Kidney glomerular epithelial cell (primary cell): ENCODE measurements around the gene GLIPR1L2.
"Not testable (repeated sequence)": the region's sequence is repeated elsewhere in the genome, so short reads cannot be mapped to it uniquely, and the experiment has no call there.

Experiments used
- DNase-seq: peaks from one replicate; lab custom pipeline; 2025; lab: John Stamatoyannopoulos, UW

GLIPR1L2 gene

DNA sequence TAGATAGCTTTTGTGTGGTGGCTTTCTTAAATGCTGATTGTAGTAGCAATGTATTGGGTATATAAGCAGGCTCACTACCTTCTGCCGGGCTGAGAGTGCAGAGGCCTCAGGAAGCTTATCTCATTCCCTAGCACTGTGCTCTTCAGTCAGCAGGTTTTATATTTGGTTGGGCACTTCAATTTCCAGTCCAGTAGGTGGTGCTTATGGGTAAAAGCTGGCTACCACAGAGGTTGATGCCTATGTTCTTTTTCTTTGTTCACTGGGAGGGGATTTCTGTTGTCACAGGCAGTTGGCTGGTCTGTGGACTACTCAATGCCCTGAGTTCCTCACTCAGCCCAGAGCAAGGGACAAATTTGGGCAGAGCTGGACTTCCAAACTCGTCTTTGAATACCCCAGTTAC lies 46.7 kb downstream of the GLIPR1L2 start:
- peak; percentile 10 for DNase-seq

DNA sequence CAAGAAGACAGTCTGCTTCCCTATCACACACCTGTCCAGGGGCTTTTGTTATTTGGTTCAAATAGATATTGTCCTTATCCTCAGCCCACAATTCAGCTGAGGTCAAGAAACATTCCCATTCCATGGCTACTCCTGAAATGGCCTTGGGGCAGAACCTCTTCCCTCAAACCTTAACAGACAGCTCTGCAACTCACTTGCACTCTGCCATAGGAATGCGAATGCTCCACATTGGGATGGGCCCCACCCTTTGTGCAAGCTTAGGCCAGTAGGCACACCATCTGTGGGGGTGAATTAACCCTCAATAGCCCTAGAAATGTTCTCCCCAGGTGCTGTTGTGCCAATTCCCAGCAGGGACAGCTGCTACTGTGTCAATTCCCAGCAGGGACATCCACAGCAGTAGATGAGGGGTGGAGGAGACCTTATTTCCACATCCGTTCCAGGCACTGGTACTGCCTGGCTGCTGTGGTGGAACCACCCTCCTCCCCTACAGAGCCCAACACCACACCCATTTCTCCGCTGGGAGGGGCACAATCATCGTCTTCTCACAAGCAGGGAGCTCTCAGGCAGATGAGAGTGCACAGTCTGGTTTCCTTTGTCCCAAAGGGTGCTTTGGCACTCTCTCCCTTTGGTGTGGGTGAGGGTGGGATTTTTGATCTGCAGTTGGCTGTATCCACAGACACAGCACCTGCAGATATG lies 47.3 kb downstream of the GLIPR1L2 start:
- DNase-seq: no peak

DNA sequence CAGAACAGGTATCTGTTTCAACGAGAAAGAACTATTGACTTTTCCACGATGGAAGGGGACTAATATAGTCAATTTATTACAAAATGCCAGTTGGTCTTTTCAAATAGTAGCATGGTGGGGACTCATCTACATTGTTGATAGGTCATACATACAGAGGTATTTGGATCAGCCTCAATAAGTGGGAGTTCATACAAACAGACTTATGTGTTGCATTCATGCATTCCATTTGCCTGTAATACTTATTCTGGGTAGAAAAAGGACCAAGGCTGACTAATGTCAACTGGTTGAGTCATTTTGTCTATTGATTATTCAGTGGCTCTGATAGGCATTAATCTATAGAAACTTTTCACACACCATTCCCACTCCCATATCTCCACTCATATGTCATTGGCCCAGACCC lies 48.2 kb downstream of the GLIPR1L2 start:
- no peak for DNase-seq

DNA sequence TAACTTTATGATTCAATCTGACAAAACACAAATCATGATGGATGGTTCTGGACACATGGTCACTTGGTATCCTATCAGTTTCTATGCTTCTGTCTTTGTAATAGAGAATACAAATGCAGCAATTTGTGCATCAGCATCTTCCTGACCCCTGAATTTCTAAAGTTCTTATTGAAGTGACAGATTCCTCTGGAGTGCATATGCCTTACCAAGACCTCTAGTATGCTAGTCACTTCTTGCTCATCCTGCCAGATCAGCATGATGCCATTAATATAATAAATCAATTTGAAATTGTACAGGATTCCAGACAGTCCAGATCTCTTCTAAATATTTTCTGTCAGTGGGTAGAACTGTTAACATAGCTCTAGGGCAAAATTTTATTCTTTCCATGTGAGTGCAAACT lies 49.0 kb downstream of the GLIPR1L2 start:
- DNase-seq: no peak

DNA sequence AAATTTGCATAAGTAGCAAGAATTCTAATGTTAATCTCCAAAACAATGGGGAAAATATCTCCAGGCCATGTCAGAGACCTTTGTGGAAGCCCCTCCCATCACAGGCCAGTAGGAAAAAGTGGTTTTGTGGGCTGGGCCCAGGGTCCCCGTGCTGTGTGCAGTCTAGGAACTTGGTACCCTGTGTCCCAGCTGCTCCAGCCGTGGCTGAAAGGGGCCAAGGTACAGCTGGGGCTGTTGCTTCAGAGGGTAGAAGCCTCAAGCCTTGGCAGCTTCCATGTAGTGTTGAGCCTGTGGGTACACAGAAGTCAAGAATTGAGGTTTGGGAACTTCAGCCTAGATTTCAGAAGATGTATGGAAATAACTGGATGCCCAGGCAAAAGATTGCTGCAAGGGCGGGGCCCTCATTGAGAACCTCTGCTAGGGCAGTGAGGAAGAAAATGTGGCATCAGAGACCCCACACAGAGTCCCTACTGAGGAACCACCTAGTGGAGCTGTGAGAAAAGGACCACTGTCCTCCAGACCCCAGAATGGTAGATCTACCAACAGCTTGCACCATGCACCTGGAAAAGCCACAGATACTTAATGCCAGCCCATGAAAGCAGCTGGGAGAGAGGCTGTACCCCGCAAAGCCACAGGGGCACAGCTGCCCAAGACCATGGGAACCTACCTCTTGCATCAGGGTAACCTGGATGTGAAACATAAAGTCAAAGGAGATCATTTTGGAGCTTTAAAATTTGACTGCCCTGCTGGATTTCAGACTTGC lies 51.0 kb downstream of the GLIPR1L2 start:
- DNase-seq: not testable (repeated sequence)

DNA sequence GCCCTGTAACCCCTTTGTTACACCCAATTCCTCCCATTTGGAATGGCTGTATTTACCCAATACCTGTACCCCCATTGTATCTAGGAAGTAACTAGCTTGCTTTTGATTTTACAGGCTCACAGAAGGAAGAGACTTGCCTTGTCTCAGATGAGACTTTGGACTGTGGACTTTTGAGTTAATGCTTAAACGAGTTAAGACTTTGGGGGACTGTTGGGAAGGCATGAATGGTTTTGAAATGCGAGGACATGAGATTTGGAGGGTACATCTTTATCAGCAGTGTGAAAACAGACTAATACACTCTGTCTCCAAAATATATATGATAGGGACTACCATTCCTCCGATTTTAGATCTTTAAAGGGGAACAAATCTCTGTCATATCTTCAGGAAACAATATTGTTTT lies 51.6 kb downstream of the GLIPR1L2 start:
- not testable (repeated sequence) for DNase-seq

DNA sequence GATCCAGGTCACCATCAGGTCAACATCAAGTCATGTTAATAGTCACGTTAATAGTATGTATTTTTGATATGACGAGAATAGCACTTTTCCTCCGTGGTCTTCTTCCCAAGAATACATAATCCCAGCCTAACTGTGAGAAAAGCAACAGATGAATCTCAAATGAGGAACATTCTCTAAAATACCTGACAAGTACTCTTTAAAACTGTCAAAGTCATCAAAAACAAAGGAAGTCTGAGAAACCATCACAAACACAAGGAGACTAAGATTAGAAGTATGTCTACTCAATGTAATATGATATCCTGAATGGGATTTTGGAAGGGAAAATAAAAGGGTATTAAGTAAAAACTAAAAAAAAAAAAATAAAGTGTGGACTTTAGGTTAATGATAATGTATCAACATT lies 52.8 kb downstream of the GLIPR1L2 start:
- no peak for DNase-seq

DNA sequence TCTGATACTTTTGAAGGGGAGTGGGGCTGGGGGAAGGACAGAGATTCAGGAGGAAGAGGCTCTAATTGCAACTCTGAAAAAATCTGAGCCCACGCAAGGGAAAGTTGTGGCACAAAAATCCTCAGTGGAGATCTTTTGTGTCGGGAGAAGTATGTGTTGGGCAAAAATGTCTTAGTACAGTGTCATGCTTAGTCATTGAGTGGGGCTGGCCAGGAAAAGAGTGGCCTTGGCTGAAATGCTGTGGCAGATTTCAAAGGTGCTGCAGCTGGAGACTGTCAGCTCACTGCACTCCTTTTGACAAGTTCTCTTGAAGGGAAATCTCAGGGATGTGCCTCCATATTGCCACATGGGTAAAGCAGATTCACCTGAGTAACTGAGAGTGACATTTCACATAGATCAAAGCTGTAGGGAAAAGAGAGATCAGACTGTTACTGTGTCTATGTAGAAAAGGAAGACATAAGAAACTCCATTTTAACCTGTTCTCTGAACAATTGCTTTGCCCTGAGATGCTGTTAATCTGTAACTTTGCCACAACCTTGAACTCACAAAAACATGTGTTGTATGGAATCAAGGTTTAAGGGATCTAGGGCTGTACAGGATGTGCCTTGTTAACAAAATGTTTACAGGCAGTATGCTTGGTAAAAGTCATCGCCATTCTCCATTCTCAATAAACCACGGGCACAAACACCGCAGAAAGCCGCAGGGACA lies 53.7 kb downstream of the GLIPR1L2 start:
- peak; percentile 13 for DNase-seq

DNA sequence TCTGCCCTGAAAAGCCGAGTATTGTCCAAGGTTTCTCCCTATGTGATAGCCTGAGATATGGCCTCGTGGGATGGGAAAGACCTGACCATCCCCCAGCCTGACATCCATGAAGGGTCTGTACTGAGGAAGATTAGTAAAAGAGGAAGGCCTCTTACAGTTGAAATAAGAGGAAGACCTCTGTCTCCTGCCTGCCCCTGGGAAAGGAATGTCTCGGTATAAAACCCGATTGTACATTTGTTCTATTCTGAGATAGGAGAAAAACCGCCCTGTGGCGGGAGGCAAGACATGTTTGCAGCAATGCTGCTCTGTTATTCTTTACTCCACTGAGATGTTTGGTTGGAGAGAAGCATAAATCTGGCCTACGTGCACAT lies 54.2 kb downstream of the GLIPR1L2 start:
- not testable (repeated sequence) for DNase-seq

DNA sequence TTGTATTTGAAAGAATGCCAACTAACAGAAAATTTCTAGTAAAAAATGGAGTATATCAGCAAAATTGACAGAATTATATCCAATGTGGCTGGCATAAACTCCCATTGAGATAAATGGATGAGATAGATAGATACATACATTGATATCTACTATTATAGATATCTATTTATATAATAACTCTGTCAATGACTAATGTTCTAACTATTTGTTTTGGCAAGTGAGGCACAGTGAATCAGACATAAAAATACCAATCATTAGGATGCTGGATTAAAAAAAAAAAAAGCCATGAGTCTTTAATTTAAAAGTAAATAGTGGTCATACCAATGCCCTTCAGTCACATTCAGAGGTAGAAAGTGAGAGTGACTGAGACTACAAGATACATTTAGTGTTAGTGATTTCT lies 56.0 kb downstream of the GLIPR1L2 start:
- DNase-seq: peak; percentile 14

DNA sequence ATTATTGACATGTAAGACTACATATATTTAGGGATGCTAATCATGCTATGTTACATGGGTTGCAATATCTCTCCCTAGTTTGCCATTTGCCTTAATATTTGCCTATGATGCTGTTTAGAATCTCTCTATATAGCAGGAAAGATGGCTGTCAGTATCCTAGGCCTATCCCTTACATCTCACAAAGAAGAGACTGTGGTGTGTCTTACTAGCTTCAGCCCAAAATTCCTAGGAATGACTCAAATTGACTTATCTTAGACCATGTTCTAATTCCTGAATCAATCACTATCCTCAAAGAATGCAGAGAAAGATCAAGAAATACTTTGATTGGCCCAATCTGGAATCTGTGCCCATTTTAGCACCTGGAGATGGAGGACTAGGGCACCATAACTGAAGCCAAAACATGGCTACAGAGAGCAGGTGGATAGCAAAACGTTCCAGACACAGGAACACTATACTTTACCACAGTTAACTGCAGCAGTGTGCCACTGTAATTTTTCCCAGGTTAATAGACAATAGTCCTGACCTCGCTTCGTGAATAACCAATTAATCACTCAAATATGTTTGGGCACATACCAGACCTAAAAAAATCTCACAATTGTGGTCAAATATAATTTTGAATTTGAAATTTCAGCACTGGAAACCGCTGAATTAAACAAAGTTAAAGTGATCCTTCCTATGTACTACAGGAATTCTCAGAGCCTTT lies 57.0 kb downstream of the GLIPR1L2 start:
- no peak for DNase-seq

DNA sequence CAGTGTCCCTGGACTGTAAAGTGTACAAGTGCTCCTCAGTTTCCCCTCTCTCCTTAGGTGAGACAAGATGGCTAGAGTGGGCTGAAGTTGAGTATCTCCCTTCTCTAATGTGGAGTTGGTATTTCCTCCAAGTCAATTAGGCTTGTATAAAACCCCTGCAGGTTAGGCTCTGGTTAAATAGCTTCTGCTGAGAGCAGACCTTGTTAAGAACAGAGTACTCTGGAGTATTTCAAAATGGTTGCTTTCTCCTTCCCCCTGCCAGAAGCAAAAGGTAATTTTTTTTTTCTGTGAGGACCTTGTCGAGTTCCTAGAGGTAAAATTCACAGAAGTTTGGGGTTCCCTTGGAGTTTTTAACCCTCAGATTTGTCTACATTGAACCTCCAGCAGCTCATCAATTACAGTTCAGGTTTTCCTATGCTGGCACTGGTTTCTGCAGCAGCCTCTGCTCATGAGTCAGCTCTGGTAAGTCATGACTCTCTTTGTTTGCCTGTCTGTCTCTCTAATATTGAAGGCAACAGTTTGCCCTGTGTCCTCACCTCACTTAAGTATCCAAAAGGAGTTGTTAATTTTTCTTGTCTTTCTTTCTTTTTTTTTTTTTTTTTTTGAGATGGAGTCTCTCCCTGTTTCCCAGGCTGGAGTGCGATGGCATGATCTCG lies 61.9 kb downstream of the GLIPR1L2 start:
- peak; percentile 28 for DNase-seq

DNA sequence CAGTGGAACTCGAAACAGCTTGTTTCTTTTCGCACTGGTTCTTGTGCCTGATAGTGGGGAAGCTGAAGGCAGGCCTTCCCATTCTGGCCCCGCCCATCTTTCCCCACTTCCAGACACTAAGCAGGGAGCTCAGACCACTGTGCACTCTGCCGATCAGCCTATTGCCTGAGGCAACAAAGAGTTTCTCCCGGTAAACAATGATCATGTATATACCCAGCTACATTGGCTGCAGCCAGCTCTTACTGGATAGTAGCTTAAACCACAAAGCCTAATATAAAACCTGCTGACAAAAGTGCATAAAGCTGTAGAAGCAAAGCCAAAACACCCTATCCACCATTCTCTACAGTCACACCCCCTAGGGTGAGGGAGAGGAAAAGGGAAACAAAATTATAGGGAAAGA lies 65.0 kb downstream of the GLIPR1L2 start:
- no peak for DNase-seq

DNA sequence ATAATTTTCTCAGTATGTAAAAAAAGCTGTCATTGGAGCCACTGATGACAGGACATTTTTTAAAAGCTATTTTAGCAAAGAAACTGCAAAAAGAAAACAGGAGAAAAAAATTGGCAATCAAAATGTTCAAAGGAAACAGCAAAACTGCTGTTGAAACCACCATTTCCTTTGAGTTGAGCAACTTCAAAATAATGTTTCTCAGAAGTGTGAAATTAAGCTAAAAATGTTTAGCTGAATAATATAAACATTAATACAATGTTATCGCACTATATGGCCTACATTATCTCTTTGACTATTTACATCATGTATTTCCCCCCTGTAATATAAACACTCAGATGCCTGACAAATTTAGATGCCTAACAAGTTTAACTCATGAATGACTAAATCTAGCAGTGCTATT lies 66.3 kb downstream of the GLIPR1L2 start:
- no peak for DNase-seq

DNA sequence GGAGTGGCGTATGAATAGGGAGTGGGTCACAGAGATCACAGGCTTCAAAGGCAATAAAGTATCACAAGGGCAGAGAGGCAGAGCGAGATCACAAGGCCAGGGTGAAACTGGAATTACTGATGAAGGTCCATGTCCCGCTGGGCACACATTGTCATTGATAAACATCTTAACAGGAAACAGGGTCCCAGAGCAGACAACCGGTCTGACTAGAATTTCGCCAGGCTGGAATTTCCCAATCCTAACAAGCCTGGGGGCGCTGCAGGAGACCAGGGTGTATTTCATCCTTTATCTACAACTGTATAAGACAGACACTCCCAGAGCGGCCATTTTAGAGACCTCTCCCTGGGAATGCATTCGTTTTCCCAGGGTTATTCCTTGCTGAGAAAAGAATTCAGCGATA lies 67.0 kb downstream of the GLIPR1L2 start:
- DNase-seq: not testable (repeated sequence)

DNA sequence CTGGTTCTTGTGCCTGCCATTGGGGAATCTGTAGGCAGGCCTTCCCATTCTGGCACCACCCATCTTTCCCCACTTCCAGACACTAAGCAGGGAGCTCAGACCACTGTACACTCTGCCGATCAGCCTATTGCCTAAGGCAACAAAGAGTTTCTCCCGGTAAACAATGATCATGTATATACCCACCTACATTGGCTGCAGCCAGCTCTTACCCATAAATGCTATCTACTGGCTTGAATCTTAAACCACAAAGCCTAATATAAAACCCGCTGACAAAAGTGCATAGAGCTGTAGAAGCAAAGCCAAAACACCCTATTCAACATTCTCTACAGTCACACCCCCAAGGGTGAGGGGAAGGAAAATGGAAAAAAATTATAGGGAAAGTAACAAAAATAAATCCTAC lies 68.9 kb downstream of the GLIPR1L2 start:
- no peak for DNase-seq

DNA sequence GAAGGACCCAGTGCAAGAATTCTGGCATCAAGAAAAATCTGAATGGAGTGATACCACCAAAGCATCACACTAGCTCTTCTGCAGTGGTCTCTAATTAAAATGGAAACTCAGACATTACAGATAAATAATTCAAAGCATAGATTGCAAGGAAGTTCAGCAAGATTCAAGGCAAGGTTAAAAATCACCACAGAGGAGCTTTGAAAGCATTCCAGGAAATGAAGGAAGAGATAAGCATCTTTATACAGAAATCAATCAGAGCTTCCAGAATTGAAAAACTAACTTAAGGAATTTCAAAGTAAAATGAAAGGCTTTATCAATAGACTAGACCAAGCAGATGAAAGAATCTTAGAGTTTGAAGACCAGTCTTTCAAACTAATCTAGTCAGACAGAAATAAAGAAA lies 69.3 kb downstream of the GLIPR1L2 start:
- DNase-seq: no peak

DNA sequence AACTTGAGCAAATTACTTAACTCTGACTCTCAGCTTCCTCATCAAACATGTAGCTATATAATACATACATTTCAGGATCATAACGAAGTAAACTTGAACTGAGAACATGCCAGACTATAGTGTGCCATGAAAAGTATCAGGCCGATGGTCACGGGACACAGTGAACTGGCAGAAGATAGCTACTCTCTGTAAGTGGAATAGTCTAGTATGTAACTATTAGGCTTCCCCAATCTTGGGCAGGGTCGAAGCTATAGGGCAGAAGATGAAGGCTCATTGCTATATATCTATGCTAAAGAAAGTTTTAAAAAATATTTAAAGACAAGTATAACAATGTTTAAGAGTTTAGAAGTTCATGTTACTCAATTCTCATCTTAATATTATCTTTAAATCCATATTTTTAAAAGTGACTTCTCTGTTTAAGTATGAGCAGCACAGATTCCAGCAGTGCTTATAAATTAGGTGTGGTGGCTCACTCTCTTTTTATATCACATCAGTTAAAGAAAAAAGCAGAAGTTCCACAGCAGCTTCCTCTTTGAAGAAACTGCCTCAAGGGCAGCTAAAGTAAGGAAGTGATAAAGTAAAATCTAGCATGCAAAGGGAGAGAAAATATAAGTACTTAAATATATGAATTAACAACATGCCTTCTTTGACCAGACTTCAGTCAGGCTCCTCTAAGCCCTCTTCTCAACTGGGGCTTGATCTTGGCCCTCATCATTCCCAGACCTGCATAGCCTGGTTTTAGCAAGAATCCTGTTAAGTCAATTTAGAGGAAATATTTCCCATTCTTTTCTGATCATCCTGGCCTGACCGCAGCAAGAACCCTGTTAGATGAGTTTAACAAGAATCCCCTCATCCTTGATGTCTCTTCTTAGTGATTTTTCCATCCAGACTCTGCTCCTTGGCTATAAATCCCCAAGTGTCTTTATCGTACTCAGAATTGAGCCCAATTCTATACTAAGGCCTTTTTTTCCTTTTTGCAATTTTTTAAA lies 81.3 kb downstream of the GLIPR1L2 start:
- no peak for DNase-seq

DNA sequence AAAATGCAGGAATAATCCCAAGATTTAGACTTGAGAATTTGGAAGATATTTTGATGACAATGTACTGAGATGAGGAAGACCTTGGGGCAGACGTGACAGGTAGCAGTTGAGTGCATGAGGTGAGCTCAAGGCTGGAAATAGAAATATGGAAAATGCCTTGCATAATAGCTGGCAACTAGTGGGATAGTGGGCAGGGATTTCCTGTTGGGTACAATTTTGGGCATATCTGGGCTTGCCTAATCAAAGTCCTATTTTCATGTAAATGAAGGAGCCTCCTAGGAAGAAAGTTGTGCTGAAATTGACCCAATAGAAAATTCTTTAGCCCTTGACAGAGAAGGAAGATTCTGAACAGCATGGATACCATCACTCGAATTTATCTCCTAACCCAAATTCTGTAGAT lies 83.2 kb downstream of the GLIPR1L2 start:
- no peak for DNase-seq

DNA sequence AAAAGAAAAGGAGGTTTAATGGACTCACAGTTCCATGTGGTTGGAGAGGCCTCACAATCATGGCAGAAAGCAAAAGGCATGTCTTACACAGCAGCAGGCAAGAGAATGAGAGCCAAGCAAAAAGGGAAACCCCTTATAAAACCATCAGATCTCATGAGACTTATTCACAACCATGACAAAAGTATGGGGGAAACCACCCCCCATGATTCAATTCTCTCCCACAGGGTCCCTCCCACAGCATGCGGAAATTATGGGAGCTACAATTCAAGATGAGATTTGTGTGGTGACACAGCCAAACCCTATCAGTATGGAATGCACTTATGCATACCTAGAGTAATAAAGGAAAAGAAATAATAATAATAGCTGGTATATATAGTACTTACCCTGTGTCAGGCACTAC lies 85.2 kb downstream of the GLIPR1L2 start:
- DNase-seq: no peak

DNA sequence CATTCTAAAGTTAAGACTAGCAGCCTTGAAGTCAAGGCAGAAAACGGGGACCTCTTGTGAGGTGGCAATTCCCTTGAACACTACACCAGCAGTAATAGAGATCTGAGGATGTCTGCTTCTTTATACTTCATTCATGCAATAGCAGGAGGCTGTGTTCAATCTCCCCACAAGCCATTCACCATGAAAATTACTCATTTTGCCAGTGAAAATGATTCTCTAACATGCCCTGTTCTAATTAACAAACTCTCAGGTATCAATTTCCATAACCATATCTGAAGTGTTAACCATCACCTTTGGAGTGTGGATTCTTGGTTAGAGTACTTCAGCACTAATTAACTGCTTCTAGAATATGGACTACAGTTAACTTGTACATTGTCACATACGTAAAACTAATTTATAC lies 86.2 kb downstream of the GLIPR1L2 start:
- DNase-seq: no peak
